ENCODE results near the gene ZNF491. TPM values are rescaled to one million over a fixed set of nuclear protein-coding genes. Genes with fewer than 3 reads are reported as not detected.
A peak's percentile ranks its signal among the peaks of the same experiment; 100 is the strongest.

ZNF491 gene
- total and polyA plus RNA-seq, 9 of the 15 experiments (the other 6 are each of a cell fraction or from before 2014, with no cell fraction given): 0.19 to 0.95 (median 0.39) TPM; not detected in 1

GRCh38 chr19:11749751-11750150 is 48.6 kb upstream of the ZNF491 start:
- no peak for DNase-seq (ENCODE audit: extremely low read depth in 1 of 4, low spot score in 3 of 4)
- no peaks in the 10 kb centered on the region for H3K9me1 ChIP-seq (ENCODE audit: control insufficient read depth, insufficient read depth, low read length)
- CTCF ChIA-PET (ENCODE audit: low intra/inter-chr PET ratio): no interaction called here
- H3K4me2 ChIP-seq (ENCODE audit: insufficient read depth, low read length): no peak overlapping the region
- in situ Hi-C loops (cut with MboI) (no loop called here), intact Hi-C loops (cut with micrococcal nuclease) (no loop called here)
- H3K36me3 ChIP-seq (ENCODE audit: control insufficient read depth, insufficient read depth, low read length): no peaks in the 10 kb centered on the region
- no TSS peak for BruUV-seq (replicated peaks)
- peaks cover 4% of the 10 kb centered on the region; the same call in 1 of the 2 replicates for H3K9me3 ChIP-seq (replicated peaks; ENCODE audit: control insufficient read depth, insufficient read depth, low read depth, low read length)
- H3K27me3 ChIP-seq (ENCODE audit: control insufficient read depth in 2 of 2, insufficient read depth in 2 of 2, low read length in 2 of 2): no peaks in the 10 kb centered on the region
- TF ChIP-seq TOE1 (IDR thresholded peaks at IDR 0.05; ENCODE audit: borderline replicate concordance) (peak; percentile 42; the same call in 1 of the 2 replicates), TOE1 (CRISPR knock-in tag; IDR thresholded peaks at IDR 0.05; ENCODE audit: borderline replicate concordance, low read depth) (no peak), RBM25 (IDR thresholded peaks at IDR 0.05; ENCODE audit: low read depth, low read length, severe bottlenecking) (peak; percentile 66), RAD51 (IDR thresholded peaks at IDR 0.05; ENCODE audit: borderline replicate concordance, low read depth) (peak; percentile 77), ZNF507 (tag; conservative IDR thresholded peaks at IDR 0.05) (no peak), TFE3 (CRISPR knock-in tag; IDR thresholded peaks at IDR 0.05) (peak; percentile 92), CTCF (IDR thresholded peaks at IDR 0.05 in 2 of 3, conservative IDR thresholded peaks at IDR 0.05 in 1 of 3; ENCODE audit: insufficient read depth in 2 of 3, low read depth in 1 of 3, low read length in 3 of 3) (no peak)
- H3K4me3 ChIP-seq: no peak overlapping the region
- WGBS (ENCODE audit: insufficient coverage, low coverage, missing lambda C conversion rate): 7% methylated on average over 2 of the region's 2 CpGs
- POLR2A ChIA-PET: no interaction called here
- H3K9ac ChIP-seq (ENCODE audit: insufficient read depth in 1 of 2, low read depth in 2 of 2, low read length in 2 of 2): no peak overlapping the region
- no peaks in the 10 kb centered on the region for H4K20me1 ChIP-seq (replicated peaks; ENCODE audit: control insufficient read depth, insufficient read depth, low read length)
- FAIRE-seq: no peak
- H2AFZ ChIP-seq (ENCODE audit: low read depth, low read length): no peak overlapping the region
- no peaks in the 10 kb centered on the region for H3K4me1 ChIP-seq (replicated peaks in 1 of 2; ENCODE audit: control insufficient read depth in 2 of 2, insufficient read depth in 2 of 2, low read length in 2 of 2)
- H3K79me2 ChIP-seq (ENCODE audit: control insufficient read depth, insufficient read depth, low read length): no peaks in the 10 kb centered on the region
- ATAC-seq: no peak
- no peak overlapping the region for H3K27ac ChIP-seq (ENCODE audit: extremely low read depth, low read depth, low read length)

Measured in K562 (cell line).